HepG2 (cell line): Measurements from ENCODE around the gene MRPL2. TPM values are rescaled to one million over a fixed set of nuclear protein-coding genes. Genes with fewer than 3 reads are reported as not detected.

Source experiments
- ATF3 ChIP-seq: sonication (generic); formaldehyde crosslinking; IDR thresholded peaks from 2 replicates; pipeline ENCODE4 v1.4.0; 2020; ENCODE audit warnings: missing genetic modification reagents
- BRF2 ChIP-seq: sonication (generic); formaldehyde crosslinking; IDR thresholded peaks from 2 replicates; pipeline ENCODE4 v1.8.1; 2022; ENCODE audit warnings: mild to moderate bottlenecking, missing genetic modification reagents
- E2F2 ChIP-seq: sonication (generic); formaldehyde crosslinking; IDR thresholded peaks from 2 replicates; pipeline ENCODE4 v1.4.0; 2020; ENCODE audit warnings: missing genetic modification reagents, borderline replicate concordance
- EED ChIP-seq: sonication (generic); formaldehyde crosslinking; IDR thresholded peaks from 2 replicates; pipeline ENCODE4 v1.5.0; 2020; ENCODE audit warnings: mild to moderate bottlenecking, missing genetic modification reagents
- GTF3A ChIP-seq: sonication (generic); formaldehyde crosslinking; conservative IDR thresholded peaks from 2 replicates; pipeline ENCODE4 v1.4.0; 2020; ENCODE audit warnings: mild to moderate bottlenecking, missing genetic modification reagents
- HCFC1 ChIP-seq: fragments of 150-350 bp; IDR thresholded peaks from 2 replicates; pipeline ENCODE4 v1.6.1; 2014; ENCODE audit warnings: low read depth, low read length
- HNF1A ChIP-seq, 2 experiments: sonication (generic) in 1 of 2; formaldehyde crosslinking in 1 of 2; IDR thresholded peaks; 2 replicates each; pipeline versions ENCODE4 v1.4.0 to v1.6.1; 2016 to 2020; ENCODE audit warnings: borderline replicate concordance in 1 of 2, low read depth in 1 of 2, mild to moderate bottlenecking in 1 of 2, missing genetic modification reagents in 1 of 2
- NBN ChIP-seq: fragments of 450-650 bp; conservative IDR thresholded peaks from 2 replicates; pipeline ENCODE4 v1.6.1; 2017
- NR2C2 ChIP-seq: sonication (generic); formaldehyde crosslinking; IDR thresholded peaks from 2 replicates; pipeline ENCODE4 v1.4.0; 2020; ENCODE audit warnings: missing genetic modification reagents, mild to moderate bottlenecking, moderate library complexity, borderline replicate concordance
- PLSCR1 ChIP-seq: sonication (generic); formaldehyde crosslinking; IDR thresholded peaks from 2 replicates; pipeline ENCODE4 v1.5.0; 2020; ENCODE audit warnings: missing genetic modification reagents, mild to moderate bottlenecking, borderline replicate concordance
- RBM22 ChIP-seq: fragments of 200-400 bp; formaldehyde crosslinking; optimal IDR thresholded peaks from 2 replicates; pipeline ENCODE3; 2017; ENCODE audit warnings: mild to moderate bottlenecking, low read length, moderate library complexity
- ZNF160 ChIP-seq: sonication (generic); formaldehyde crosslinking; IDR thresholded peaks from 2 replicates; pipeline ENCODE4 v1.8.0; 2022; ENCODE audit warnings: mild to moderate bottlenecking, inconsistent platforms, missing genetic modification reagents
- ZNF501 ChIP-seq: sonication (generic); formaldehyde crosslinking; IDR thresholded peaks from 2 replicates; pipeline ENCODE4 v1.5.1; 2020; ENCODE audit warnings: mild to moderate bottlenecking, moderate library complexity, missing genetic modification reagents
- ZNF574 ChIP-seq: sonication (generic); formaldehyde crosslinking; IDR thresholded peaks from 2 replicates; pipeline ENCODE4 v1.4.0; 2020; ENCODE audit warnings: missing genetic modification reagents
- polyA plus RNA-seq, 8 experiments: library from polyadenylated mRNA; depleted of rRNA in 3 of 8; stranded (reverse) in 7 of 8; unstranded in 1 of 8; fragments of >200 nt; fragmentation: Illumina TruSeq in 4 of 8; extraction: Trizol in 4 of 8; gene quantifications; 2 replicates each; pipeline versions ENCODE4 v1.2.1 to v1.2.3, GENCODE V29; 2011 to 2016; ENCODE audit warnings: low read depth in 4 of 8, missing spikeins in 1 of 8, mixed read lengths in 1 of 8; ENCODE audit not compliant: insufficient read depth in 1 of 8
- total RNA-seq, 5 experiments: library from RNA; depleted of rRNA; stranded (reverse); fragments of >200 nt; fragmentation: Illumina TruSeq; extraction: Trizol; gene quantifications; 2 replicates each; pipeline ENCODE4 v1.2.3, GENCODE V29; 2016; ENCODE audit warnings: low read depth in 1 of 5

The MRPL2 gene
- total and polyA plus RNA-seq, 2 of the 13 experiments (the other 11 are each of a cell fraction or from before 2014, with no cell fraction given) = 56.8 to 65.6 TPM

GRCh38 chr6:43076464-43077332 is 17.5 kb upstream of the MRPL2 start (continued):
- TF ChIP-seq HNF1A (IDR thresholded peaks at IDR 0.05; ENCODE audit: low read depth) (no peak), HNF1A (CRISPR knock-in tag; IDR thresholded peaks at IDR 0.05; ENCODE audit: borderline replicate concordance) (0 out of 2 replicates have a peak, but pooled peaks have one; percentile 15), PLSCR1 (CRISPR knock-in tag) (no peak), GTF3A (CRISPR knock-in tag) (no peak), NBN (no peak), RBM22 (peak; percentile 69), ZNF501 (CRISPR knock-in tag) (peak; percentile 64), HCFC1 (no peak), ZNF160 (0 out of 2 replicates have a peak, but pooled peaks have one; percentile 39), NR2C2 (CRISPR knock-in tag) (0 out of 2 replicates have a peak, but pooled peaks have one; percentile 30), ZNF574 (peak; percentile 47), E2F2 (CRISPR knock-in tag) (peak; percentile 12; the same call in 1 of the 2 replicates), ATF3 (CRISPR knock-in tag) (peak; percentile 36; the same call in 1 of the 2 replicates), BRF2 (0 out of 2 replicates have a peak, but pooled peaks have one; percentile 75), EED (CRISPR knock-in tag) (peak; percentile 69; the same call in 1 of the 2 replicates)
